Lower leg skin (tissue), 4 donors: ENCODE measurements around the gene SLC9A5. TPM values are rescaled to one million over a fixed set of nuclear protein-coding genes. Genes with fewer than 3 reads are reported as not detected.

ENCODE experiments used
- DNase-seq, 2 donors: peaks; one replicate each; pipeline ENCODE4 v3.0.0-alpha.2; 2019; ENCODE audit warnings: low spot score in 2 of 2
- H3K4me3 ChIP-seq: fragments of 200-600 bp; sonication (generic); 2 replicates; pipeline ENCODE4 v1.5.1; 2017; ENCODE audit warnings: mild to moderate bottlenecking, low read depth; ENCODE audit not compliant: poor library complexity, severe bottlenecking
- CTCF ChIP-seq, 3 donors: fragments of 450-650 bp; IDR thresholded peaks; one replicate each; pipeline ENCODE4 v1.5.1; 2016; ENCODE audit warnings: antibody characterized with exemption in 3 of 3, mild to moderate bottlenecking in 3 of 3, moderate library complexity in 2 of 3
- POLR2A ChIP-seq, 2 donors: fragments of 450-650 bp; IDR thresholded peaks; one replicate each; pipeline ENCODE4 v1.6.1; 2016 to 2017; ENCODE audit warnings: antibody characterized with exemption in 2 of 2, mild to moderate bottlenecking in 1 of 2, moderate library complexity in 1 of 2
- WGBS, 2 donors: methylation state at CpG; one replicate each; pipeline ENCODE4 v1.1.5; 2018; 5-methylcytosine and 5-hydroxymethylcytosine counted together
- intact Hi-C: fragments of 100-400 bp; cut with DNase I; formaldehyde crosslinking; loops from one replicate; pipeline ENCODE4 v1.15.0; 2023; ENCODE audit warnings: low total_unique reads
- total RNA-seq, 4 donors: library from RNA; depleted of rRNA; stranded (reverse); fragments of >200 nt; gene quantifications; one replicate each; pipeline ENCODE4 v1.1.0, GENCODE V29; 2016

SLC9A5 gene
- total RNA-seq, 4 donors from 2014 or later, result 0.04 to 0.83 (median 0.64) TPM

GRCh38 chr16:67291461-67291860, 42.7 kb downstream of the SLC9A5 start:
- no peak overlapping the region for H3K4me3 ChIP-seq
- no peak for DNase-seq
- 86 to 89% methylated on average over 7 of the region's 7 CpGs for WGBS, 2 donors
- intact Hi-C loops, result no loop called here
- TF ChIP-seq CTCF (IDR thresholded peaks at IDR 0.05), result no peak
- TF ChIP-seq POLR2A (IDR thresholded peaks at IDR 0.05), result no peak

GRCh38 chr16:67294171-67294757, 45.5 kb downstream of the SLC9A5 start:
- intact Hi-C loops, result no loop called here
- DNase-seq, result no peak
- no peak overlapping the region for H3K4me3 ChIP-seq
- 83 to 93% methylated on average over 3 to 4 of the region's 4 CpGs for WGBS, 2 donors
- TF ChIP-seq POLR2A (IDR thresholded peaks at IDR 0.05) (no peak), CTCF (IDR thresholded peaks at IDR 0.05) (no peak)

- 50 to 57% methylated on average over 7 of the region's 7 CpGs for WGBS, 2 donors
- no peak overlapping the region for H3K4me3 ChIP-seq
- DNase-seq, result no peak
- intact Hi-C loops, result loop anchor here (5.0 kb wide), 1 partner anchor 37 kb away; no protein-coding TSS in a partner anchor
- TF ChIP-seq POLR2A (IDR thresholded peaks at IDR 0.05), result no peak
- no peak for TF ChIP-seq CTCF (IDR thresholded peaks at IDR 0.05)
Observed at GRCh38 chr16:67294938-67295361, 46.2 kb downstream of the SLC9A5 start.

- no peak overlapping the region for H3K4me3 ChIP-seq
- WGBS, 2 donors, result 47 to 56% methylated on average over 3 of the region's 3 CpGs
- DNase-seq, result no peak
- TF ChIP-seq POLR2A (IDR thresholded peaks at IDR 0.05) (no peak), CTCF (IDR thresholded peaks at IDR 0.05) (no peak)
- intact Hi-C loops, result loop anchor here (5.0 kb wide), 1 partner anchor 36 kb away; no protein-coding TSS in a partner anchor
Observed at GRCh38 chr16:67296420-67296819, 47.6 kb downstream of the SLC9A5 start.

- no peak overlapping the region for H3K4me3 ChIP-seq
- TF ChIP-seq POLR2A (IDR thresholded peaks at IDR 0.05), result no peak
- no peak for TF ChIP-seq CTCF (IDR thresholded peaks at IDR 0.05)
- 94 to 97% methylated on average over 9 of the region's 9 CpGs for WGBS, 2 donors
- intact Hi-C loops, result loop anchor here (5.0 kb wide), 1 partner anchor 34 kb away; no protein-coding TSS in a partner anchor
- no peak for DNase-seq
Observed at GRCh38 chr16:67298277-67298676, 49.5 kb downstream of the SLC9A5 start.

GRCh38 chr16:67299269-67299668, 50.5 kb downstream of the SLC9A5 start:
- DNase-seq, result no peak
- no peak for TF ChIP-seq CTCF (IDR thresholded peaks at IDR 0.05)
- TF ChIP-seq POLR2A (IDR thresholded peaks at IDR 0.05), result no peak
- WGBS, 2 donors, result 97 to 99% methylated on average over 15 of the region's 15 CpGs
- H3K4me3 ChIP-seq, result no peak overlapping the region
- intact Hi-C loops, result loop anchor here (5.0 kb wide), 1 partner anchor 33 kb away; no protein-coding TSS in a partner anchor
